PC-9 (cell line): ENCODE data around the gene PPP1R9A.

Experiments used
- EZH2 ChIP-seq: fragments of 200-600 bp; sonication (generic); IDR thresholded peaks from 2 replicates; pipeline ENCODE4 v1.8.0; 2017; ENCODE audit warnings: antibody characterized with exemption, low read depth
- TF ChIP-seq, protein P1 (sequence below): fragments of 200-600 bp; sonication (generic); conservative IDR thresholded peaks from 2 replicates; pipeline ENCODE4 v1.6.1; 2017; ENCODE audit warnings: mixed run types, antibody characterized with exemption, mild to moderate bottlenecking, moderate library complexity

DNA sequence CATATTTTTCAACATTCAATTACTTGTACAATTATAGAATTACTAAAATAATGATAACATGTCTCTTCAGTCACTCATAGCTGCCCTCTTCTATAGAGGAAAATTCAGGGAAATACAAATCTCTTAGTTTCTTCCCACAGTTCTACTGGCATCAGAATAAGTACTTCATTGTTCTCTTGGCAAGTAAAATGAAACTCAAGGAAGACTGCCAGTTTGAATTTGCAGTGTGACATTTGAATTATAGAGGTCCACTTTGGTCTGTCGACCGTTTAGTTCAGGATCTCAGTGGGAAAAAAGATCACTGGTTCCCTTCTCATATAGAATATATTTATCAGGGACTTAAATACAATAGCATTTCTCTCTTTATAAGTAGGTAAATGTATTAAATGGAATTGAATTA is 302.4 kb downstream of the PPP1R9A start:
- TF ChIP-seq, protein P1, sequence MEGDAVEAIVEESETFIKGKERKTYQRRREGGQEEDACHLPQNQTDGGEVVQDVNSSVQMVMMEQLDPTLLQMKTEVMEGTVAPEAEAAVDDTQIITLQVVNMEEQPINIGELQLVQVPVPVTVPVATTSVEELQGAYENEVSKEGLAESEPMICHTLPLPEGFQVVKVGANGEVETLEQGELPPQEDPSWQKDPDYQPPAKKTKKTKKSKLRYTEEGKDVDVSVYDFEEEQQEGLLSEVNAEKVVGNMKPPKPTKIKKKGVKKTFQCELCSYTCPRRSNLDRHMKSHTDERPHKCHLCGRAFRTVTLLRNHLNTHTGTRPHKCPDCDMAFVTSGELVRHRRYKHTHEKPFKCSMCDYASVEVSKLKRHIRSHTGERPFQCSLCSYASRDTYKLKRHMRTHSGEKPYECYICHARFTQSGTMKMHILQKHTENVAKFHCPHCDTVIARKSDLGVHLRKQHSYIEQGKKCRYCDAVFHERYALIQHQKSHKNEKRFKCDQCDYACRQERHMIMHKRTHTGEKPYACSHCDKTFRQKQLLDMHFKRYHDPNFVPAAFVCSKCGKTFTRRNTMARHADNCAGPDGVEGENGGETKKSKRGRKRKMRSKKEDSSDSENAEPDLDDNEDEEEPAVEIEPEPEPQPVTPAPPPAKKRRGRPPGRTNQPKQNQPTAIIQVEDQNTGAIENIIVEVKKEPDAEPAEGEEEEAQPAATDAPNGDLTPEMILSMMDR = no peak
- no peak for TF ChIP-seq EZH2
